T-helper 2 cell treated with Interferon-gamma antibody and Interleukin-4, amounts not matched to agents 5 μg/mL and 100 μg/mL, for 36 hours (primary cell): ENCODE measurements around the gene WFIKKN1.

Experiments
- DNase-seq: peaks from one replicate; pipeline ENCODE4 v3.0.0; 2021; ENCODE audit warnings: low spot score
- H3K27ac Mint-ChIP-seq: one replicate; pipeline ENCODE4 v1.8.0; 2021; ENCODE audit warnings: mild to moderate bottlenecking, mixed read lengths
- H3K27me3 Mint-ChIP-seq: one replicate; pipeline ENCODE4 v1.8.0; 2021; ENCODE audit warnings: low read depth, mixed read lengths
- H3K36me3 Mint-ChIP-seq: one replicate; pipeline ENCODE4 v1.8.0; 2021; ENCODE audit warnings: low read depth, mixed read lengths
- H3K4me1 Mint-ChIP-seq: one replicate; pipeline ENCODE4 v1.8.0; 2021; ENCODE audit warnings: low read depth, mixed read lengths
- H3K4me3 Mint-ChIP-seq: one replicate; pipeline ENCODE4 v1.8.0; 2022; ENCODE audit warnings: mild to moderate bottlenecking, moderate library complexity, mixed read lengths
- H3K9me3 Mint-ChIP-seq: one replicate; pipeline ENCODE4 v1.8.0; 2021; ENCODE audit warnings: mixed read lengths

WFIKKN1 gene

GRCh38 chr16:678209-678857, 47.5 kb downstream of the WFIKKN1 start:
- Mint-ChIP-seq H3K27ac (no peak overlapping the region), H3K4me3 (no peak overlapping the region), H3K27me3 (peaks cover 4% of the 10 kb centered on the region), H3K9me3 (no peaks in the 10 kb centered on the region), H3K36me3 (peaks cover 15% of the 10 kb centered on the region), H3K4me1 (peaks cover 9% of the 10 kb centered on the region)
- no peak for DNase-seq

GRCh38 chr16:678858-679813, 48.4 kb downstream of the WFIKKN1 start:
- Mint-ChIP-seq H3K9me3 (no peaks in the 10 kb centered on the region), H3K27me3 (peaks cover 4% of the 10 kb centered on the region), H3K36me3 (peaks cover 15% of the 10 kb centered on the region), H3K4me3 (peak overlapping the region; percentile 80), H3K27ac (no peak overlapping the region), H3K4me1 (peaks cover 12% of the 10 kb centered on the region)
- DNase-seq = peak; percentile 38

GRCh38 chr16:679814-680624, 49.2 kb downstream of the WFIKKN1 start, which contains the start of gene STUB1:
Gene STUB1 (plus strand): TSS chr16:680410. CDS start chr16:680526, 116 bp downstream.
- Mint-ChIP-seq H3K9me3 (no peaks in the 10 kb centered on the region), H3K27ac (peak within 1 kb of the TSS; percentile 77), H3K36me3 (peaks cover 15% of the 10 kb centered on the region), H3K4me3 (peak within 1 kb of the TSS; percentile 83), H3K4me1 (peaks cover 12% of the 10 kb centered on the region), H3K27me3 (peaks cover 3% of the 10 kb centered on the region)
- DNase-seq = peak; percentile 86

GRCh38 chr16:680625-680945, 49.8 kb downstream of the WFIKKN1 start:
- Mint-ChIP-seq H3K9me3 (no peaks in the 10 kb centered on the region), H3K36me3 (peaks cover 15% of the 10 kb centered on the region), H3K27ac (no peak overlapping the region), H3K27me3 (no peaks in the 10 kb centered on the region), H3K4me1 (peaks cover 12% of the 10 kb centered on the region), H3K4me3 (peak overlapping the region; percentile 77)
- no peak for DNase-seq

- peaks cover 15% of the 10 kb centered on the region for H3K36me3 Mint-ChIP-seq
- DNase-seq = no peak
- no peaks in the 10 kb centered on the region for H3K9me3 Mint-ChIP-seq
- H3K4me3 Mint-ChIP-seq = peak overlapping the region; percentile 77
- no peaks in the 10 kb centered on the region for H3K27me3 Mint-ChIP-seq
- H3K27ac Mint-ChIP-seq = no peak overlapping the region
- H3K4me1 Mint-ChIP-seq = peaks cover 12% of the 10 kb centered on the region
Observed at GRCh38 chr16:680967-681745, 50.4 kb downstream of the WFIKKN1 start.

- no peak for DNase-seq
- Mint-ChIP-seq H3K4me3 (peak overlapping the region; percentile 77), H3K36me3 (peaks cover 15% of the 10 kb centered on the region), H3K27me3 (no peaks in the 10 kb centered on the region), H3K4me1 (peaks cover 12% of the 10 kb centered on the region), H3K27ac (no peak overlapping the region), H3K9me3 (no peaks in the 10 kb centered on the region)
Observed at GRCh38 chr16:681746-682427, 51.1 kb downstream of the WFIKKN1 start.

GRCh38 chr16:682493-683395, 52.0 kb downstream of the WFIKKN1 start:
- H3K4me1 Mint-ChIP-seq = peaks cover 12% of the 10 kb centered on the region
- peak overlapping the region; percentile 62 for H3K27ac Mint-ChIP-seq
- no peaks in the 10 kb centered on the region for H3K9me3 Mint-ChIP-seq
- peaks cover 17% of the 10 kb centered on the region for H3K36me3 Mint-ChIP-seq
- DNase-seq = no peak
- H3K4me3 Mint-ChIP-seq = peak overlapping the region; percentile 77
- no peaks in the 10 kb centered on the region for H3K27me3 Mint-ChIP-seq

- H3K9me3 Mint-ChIP-seq = no peaks in the 10 kb centered on the region
- no peaks in the 10 kb centered on the region for H3K27me3 Mint-ChIP-seq
- peak overlapping the region; percentile 77 for H3K4me3 Mint-ChIP-seq
- H3K4me1 Mint-ChIP-seq = peaks cover 12% of the 10 kb centered on the region
- no peak for DNase-seq
- H3K27ac Mint-ChIP-seq = peak overlapping the region; percentile 52
- peaks cover 17% of the 10 kb centered on the region for H3K36me3 Mint-ChIP-seq
Observed at GRCh38 chr16:683396-684070, 52.7 kb downstream of the WFIKKN1 start.
